Limb (tissue), 2 donors: ENCODE measurements around the gene GALNT17.

Source experiments
- DNase-seq, 2 donors: peaks; one replicate each; pipeline ENCODE4 v3.0.0-alpha.2; 2016; ENCODE audit errors: extremely low spot score in 2 of 2

Gene GALNT17

GRCh38 chr7:71386152-71386785 lies 254.3 kb downstream of the GALNT17 start:
- no peak for DNase-seq

- no peak for DNase-seq
These were observed 256.2 kb downstream of the GALNT17 start for GRCh38 chr7:71388181-71388580.

- DNase-seq, result no peak
These were observed 258.0 kb downstream of the GALNT17 start for GRCh38 chr7:71389976-71390375.

- no peak for DNase-seq
These were observed 261.7 kb downstream of the GALNT17 start for GRCh38 chr7:71393661-71394060.

GRCh38 chr7:71402684-71403083 lies 270.7 kb downstream of the GALNT17 start:
- DNase-seq, result no peak

- DNase-seq, result no peak
These were observed 271.4 kb downstream of the GALNT17 start for GRCh38 chr7:71403202-71403946.

- no peak for DNase-seq
These were observed 272.9 kb downstream of the GALNT17 start for GRCh38 chr7:71404726-71405345.

GRCh38 chr7:71408271-71408670 lies 276.3 kb downstream of the GALNT17 start:
- peak; percentile 13 to 51 for DNase-seq

- no peak for DNase-seq
These were observed 277.7 kb downstream of the GALNT17 start for GRCh38 chr7:71409550-71410157.

GRCh38 chr7:71411475-71411874 lies 279.5 kb downstream of the GALNT17 start:
- DNase-seq, result no peak

GRCh38 chr7:71414490-71414889 lies 282.5 kb downstream of the GALNT17 start:
- peak in 1 of 2 donors; percentile 46 for DNase-seq

GRCh38 chr7:71419546-71420337 lies 287.8 kb downstream of the GALNT17 start:
- DNase-seq, result no peak

- DNase-seq, result no peak
These were observed 290.2 kb downstream of the GALNT17 start for GRCh38 chr7:71422104-71422503.

- DNase-seq, result no peak
These were observed 292.5 kb downstream of the GALNT17 start for GRCh38 chr7:71424166-71425035.

GRCh38 chr7:71429083-71429482 lies 297.1 kb downstream of the GALNT17 start:
- no peak for DNase-seq

- DNase-seq, result no peak
These were observed 298.3 kb downstream of the GALNT17 start for GRCh38 chr7:71430246-71430645.

- DNase-seq, result no peak
These were observed 307.4 kb downstream of the GALNT17 start for GRCh38 chr7:71439321-71439720.

- no peak for DNase-seq
These were observed 310.7 kb downstream of the GALNT17 start for GRCh38 chr7:71442492-71443190.

GRCh38 chr7:71443191-71443530 lies 311.2 kb downstream of the GALNT17 start:
- DNase-seq, result no peak

- DNase-seq, result no peak
These were observed 312.2 kb downstream of the GALNT17 start for GRCh38 chr7:71444130-71444529.
